ENCODE data around the gene TMED7.

TMED7 gene

GRCh38 chr5:115626445-115626823, 598 bp upstream of the TMED7 start:
- DNase-seq: no peak

- no peak for DNase-seq
Observed at GRCh38 chr5:115624994-115625393, 842 bp downstream of the TMED7 start.

GRCh38 chr5:115623658-115624057, 2.2 kb downstream of the TMED7 start:
- DNase-seq: no peak

GRCh38 chr5:115621365-115621900, 4.4 kb downstream of the TMED7 start:
- DNase-seq: no peak

- DNase-seq: no peak
Observed at GRCh38 chr5:115616892-115617291, 8.9 kb downstream of the TMED7 start.

GRCh38 chr5:115616472-115616871, 9.4 kb downstream of the TMED7 start:
- no peak for DNase-seq

GRCh38 chr5:115611873-115612272, 14.0 kb downstream of the TMED7 start:
- DNase-seq: no peak

- DNase-seq: no peak
Observed at GRCh38 chr5:115607935-115608334, 17.9 kb downstream of the TMED7 start.

- no peak for DNase-seq
Observed at GRCh38 chr5:115605436-115605835, 20.4 kb downstream of the TMED7 start.

- DNase-seq: no peak
Observed at GRCh38 chr5:115602591-115603125, 23.2 kb downstream of the TMED7 start.

- DNase-seq: peak; percentile 76
Observed at GRCh38 chr5:115601701-115602590, 23.9 kb downstream of the TMED7 start, which contains the start of gene TICAM2. TSS of gene TICAM2 (minus strand) at chr5:115602479. CDS start at chr5:115581256, 21,223 bp downstream.

- DNase-seq: peak; percentile 68
Observed at GRCh38 chr5:115600766-115601165, 25.1 kb downstream of the TMED7 start.

- no peak for DNase-seq
Observed at GRCh38 chr5:115599924-115600323, 25.9 kb downstream of the TMED7 start.

- DNase-seq: no peak
Observed at GRCh38 chr5:115599502-115599901, 26.3 kb downstream of the TMED7 start.

GRCh38 chr5:115594128-115595047, 31.4 kb downstream of the TMED7 start:
- peak; percentile 71 for DNase-seq

- DNase-seq: no peak
Observed at GRCh38 chr5:115589043-115589442, 36.8 kb downstream of the TMED7 start.

- no peak for DNase-seq
Observed at GRCh38 chr5:115588640-115589039, 37.2 kb downstream of the TMED7 start.

- DNase-seq: no peak
Observed at GRCh38 chr5:115586525-115587146, 39.2 kb downstream of the TMED7 start.

- DNase-seq: no peak
Observed at GRCh38 chr5:115585265-115585664, 40.6 kb downstream of the TMED7 start.

- DNase-seq: no peak
Observed at GRCh38 chr5:115584501-115584900, 41.3 kb downstream of the TMED7 start.

GRCh38 chr5:115583474-115583873, 42.4 kb downstream of the TMED7 start:
- DNase-seq: peak; percentile 99

- no peak for DNase-seq
Observed at GRCh38 chr5:115580941-115581340, 44.9 kb downstream of the TMED7 start.
